ENCODE measurements around the gene MYT1. TPM values are rescaled to one million over a fixed set of nuclear protein-coding genes. Genes with fewer than 3 reads are reported as not detected.

The MYT1 gene
- total RNA-seq, 4 donors from 2014 or later: 0.21 TPM; not detected in 3

DNA sequence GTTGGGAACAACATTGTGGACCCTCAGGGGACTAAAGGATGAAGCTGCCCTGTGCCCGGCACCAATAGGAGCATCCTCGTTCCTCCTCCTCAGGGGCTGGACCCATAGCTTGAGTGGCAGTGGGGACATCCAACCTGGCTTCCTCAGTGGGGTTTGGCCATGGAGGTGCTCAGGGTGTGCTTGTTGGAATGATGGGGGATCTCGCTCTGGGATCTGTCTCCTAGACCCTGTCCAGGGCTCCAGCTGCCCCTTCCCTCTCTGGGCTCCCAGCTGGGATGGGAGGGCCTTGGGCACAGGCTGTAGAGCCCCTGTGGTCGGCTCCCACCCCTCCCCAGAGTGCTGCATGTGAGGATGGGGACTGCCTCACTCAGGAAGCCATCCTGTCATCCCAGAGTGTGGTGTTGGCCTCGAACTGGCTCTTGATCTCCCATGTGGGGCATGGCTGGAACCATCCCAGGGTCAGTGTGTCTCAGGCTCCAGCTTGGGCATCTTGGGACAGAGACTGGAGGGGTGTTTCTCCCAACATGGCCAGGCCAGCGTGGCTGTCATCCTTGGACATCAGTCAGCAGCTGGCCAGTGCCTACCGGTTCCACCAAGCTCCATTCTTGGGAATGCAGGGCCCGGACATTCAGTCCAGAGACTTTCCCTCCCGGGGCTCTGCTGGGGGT is 9.5 kb upstream of the MYT1 start:
- Histone ChIP-seq H3K27ac (no peak overlapping the region), H3K36me3 (no peaks in the 10 kb centered on the region), H3K27me3 (no peaks in the 10 kb centered on the region), H3K9me3 (no peaks in the 10 kb centered on the region), H3K4me3 (no peak overlapping the region), H3K4me1 (no peaks in the 10 kb centered on the region)
- intact Hi-C loops (cut with DNase I; ENCODE audit: low total_unique reads): no loop called here
- TF ChIP-seq POLR2A (IDR thresholded peaks at IDR 0.05): no peak
- TF ChIP-seq, protein P1, sequence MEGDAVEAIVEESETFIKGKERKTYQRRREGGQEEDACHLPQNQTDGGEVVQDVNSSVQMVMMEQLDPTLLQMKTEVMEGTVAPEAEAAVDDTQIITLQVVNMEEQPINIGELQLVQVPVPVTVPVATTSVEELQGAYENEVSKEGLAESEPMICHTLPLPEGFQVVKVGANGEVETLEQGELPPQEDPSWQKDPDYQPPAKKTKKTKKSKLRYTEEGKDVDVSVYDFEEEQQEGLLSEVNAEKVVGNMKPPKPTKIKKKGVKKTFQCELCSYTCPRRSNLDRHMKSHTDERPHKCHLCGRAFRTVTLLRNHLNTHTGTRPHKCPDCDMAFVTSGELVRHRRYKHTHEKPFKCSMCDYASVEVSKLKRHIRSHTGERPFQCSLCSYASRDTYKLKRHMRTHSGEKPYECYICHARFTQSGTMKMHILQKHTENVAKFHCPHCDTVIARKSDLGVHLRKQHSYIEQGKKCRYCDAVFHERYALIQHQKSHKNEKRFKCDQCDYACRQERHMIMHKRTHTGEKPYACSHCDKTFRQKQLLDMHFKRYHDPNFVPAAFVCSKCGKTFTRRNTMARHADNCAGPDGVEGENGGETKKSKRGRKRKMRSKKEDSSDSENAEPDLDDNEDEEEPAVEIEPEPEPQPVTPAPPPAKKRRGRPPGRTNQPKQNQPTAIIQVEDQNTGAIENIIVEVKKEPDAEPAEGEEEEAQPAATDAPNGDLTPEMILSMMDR (IDR thresholded peaks at IDR 0.05): no peak
- no peak for DNase-seq

DNA sequence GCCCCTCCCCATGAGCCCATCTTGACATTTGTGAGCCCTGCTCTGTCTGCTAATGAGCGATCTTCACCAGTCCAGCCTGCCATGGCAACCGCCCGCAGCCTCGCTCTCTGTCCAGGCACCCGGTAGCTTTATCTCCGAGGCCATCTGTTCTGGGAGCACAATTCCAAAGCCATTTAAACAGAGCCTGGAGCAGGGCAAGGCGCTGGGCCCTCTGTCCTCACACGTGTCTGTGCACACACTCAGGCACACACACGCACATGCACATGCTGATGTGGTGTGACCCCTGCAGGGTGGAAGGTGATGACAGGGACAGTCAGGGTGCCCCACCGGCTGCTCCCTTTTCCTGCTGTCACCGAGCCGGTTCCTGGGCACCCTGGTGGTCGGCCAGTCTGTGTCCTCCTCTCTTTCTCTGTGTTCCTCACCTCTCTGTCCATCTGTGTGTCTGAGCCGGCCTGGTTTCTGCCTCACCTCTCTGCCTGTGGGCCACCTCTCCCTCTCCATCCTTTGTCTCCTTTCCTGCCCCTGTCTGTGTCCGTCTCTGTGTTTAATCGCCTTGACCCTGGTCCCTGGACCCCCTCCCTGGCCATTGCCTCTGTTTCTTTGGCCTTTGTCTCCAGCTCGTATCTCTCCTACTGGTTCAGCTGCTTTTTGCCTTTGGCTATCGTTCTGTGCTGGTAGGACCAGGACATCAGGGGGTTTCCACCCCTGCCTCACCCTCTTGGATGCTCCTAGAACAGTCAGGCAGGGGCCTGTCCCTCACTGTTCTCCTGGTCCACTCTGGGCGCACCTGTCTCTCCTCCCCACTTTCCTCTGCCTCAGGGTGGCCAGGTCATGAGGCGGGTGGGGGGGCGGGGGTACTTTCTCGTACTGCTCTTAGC is 8.8 kb upstream of the MYT1 start:
- Histone ChIP-seq H3K27me3 (peaks cover 0 to 6% of the 10 kb centered on the region in 2 donors), H3K4me1 (no peaks in the 10 kb centered on the region), H3K36me3 (no peaks in the 10 kb centered on the region), H3K9me3 (no peaks in the 10 kb centered on the region), H3K4me3 (no peak overlapping the region), H3K27ac (no peak overlapping the region)
- intact Hi-C loops (cut with DNase I; ENCODE audit: low total_unique reads): no loop called here
- no peak for TF ChIP-seq POLR2A (IDR thresholded peaks at IDR 0.05)
- TF ChIP-seq, protein P1 (IDR thresholded peaks at IDR 0.05): no peak
- no peak for DNase-seq

DNA sequence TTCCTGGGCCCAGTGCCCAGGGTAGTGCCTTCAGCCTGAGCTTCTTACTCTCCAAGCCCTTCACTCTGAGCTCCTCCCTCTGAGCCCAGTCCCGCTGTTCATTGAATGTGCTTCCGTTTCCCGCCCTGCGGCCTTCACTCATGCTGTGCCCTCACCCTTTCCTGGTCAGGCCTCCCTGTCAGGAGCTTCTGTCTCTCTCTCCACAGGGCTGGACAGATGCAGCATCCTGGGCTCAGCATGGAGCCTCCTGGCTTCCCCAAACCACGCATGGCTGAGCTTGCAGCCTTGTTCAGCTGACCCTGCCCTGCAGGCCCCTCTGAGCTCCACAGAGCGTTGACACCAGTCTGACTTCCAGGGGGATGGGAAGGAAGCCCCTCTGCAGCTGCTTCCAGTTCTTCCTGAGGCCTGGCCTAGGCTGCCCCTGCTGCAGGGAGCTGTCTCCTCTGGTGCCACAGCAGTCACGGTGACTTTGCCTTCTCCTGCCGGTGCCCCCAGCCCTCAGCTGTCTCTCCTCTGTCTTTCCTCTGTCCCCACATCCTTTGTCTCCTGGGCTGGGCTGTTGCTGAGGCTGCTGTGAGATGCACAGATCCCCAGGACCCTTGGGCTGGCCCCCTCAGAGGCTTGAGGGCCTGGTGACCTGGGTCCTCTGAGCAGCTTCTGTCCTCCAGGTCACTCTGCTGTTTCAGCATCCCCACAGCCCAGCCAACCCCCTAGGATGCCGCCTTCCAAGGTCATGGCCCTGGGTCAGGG is 7.9 kb upstream of the MYT1 start:
- peaks cover 0 to 15% of the 10 kb centered on the region in 2 donors for H3K27me3 ChIP-seq

DNA sequence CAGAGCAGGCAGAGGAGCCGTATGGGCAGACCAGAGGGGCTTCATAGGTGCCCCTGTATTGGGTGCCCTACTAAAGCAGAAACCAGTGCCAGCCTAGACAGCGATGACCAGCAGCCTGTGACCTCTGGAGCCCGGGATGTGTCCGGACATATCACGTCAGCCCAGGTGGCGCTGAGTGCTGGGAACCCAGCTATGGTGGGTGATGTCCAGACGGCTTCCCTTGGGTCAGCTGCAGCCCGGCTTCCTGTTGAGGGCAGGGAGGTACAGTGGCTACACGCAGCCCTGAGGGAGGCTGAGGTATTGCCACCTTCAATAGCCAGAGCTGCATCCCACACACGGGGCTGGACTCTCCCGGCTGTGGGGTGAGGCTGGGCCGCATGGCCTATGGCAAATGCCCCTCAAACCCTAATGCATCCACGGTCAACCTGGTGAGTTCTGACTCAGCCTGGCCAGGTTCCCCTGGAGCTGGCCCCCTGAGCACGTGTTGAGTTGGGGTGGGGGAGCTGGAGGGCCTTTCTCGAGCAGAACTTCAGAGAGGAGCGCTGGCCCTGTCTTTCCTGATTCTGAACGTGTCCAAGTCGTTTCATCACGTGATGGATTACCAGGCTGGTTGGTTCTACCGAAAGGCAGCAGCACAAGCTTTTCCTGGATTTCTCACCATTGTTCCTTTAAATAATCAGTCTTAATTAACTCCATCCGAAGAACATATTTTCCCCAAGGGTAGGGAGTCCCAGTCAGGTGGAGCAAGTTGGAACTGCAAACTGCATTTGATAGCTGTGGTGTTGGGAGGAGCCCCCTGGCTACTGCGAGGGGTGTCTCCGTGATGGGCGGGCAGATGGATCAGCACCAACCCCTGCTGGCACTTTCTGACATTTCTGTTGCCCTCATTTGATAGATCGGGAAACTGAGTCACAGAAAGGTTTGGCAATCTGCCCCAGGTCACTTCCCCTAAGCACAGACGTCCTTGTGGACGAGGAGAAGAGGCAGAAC is 7.1 kb upstream of the MYT1 start:
- intact Hi-C loops (cut with DNase I; ENCODE audit: low total_unique reads): no loop called here
- no peak for DNase-seq
- TF ChIP-seq, protein P1 (IDR thresholded peaks at IDR 0.05): no peak
- no peak for TF ChIP-seq POLR2A (IDR thresholded peaks at IDR 0.05)
- peaks cover 0 to 21% of the 10 kb centered on the region in 2 donors for H3K27me3 ChIP-seq
- H3K4me3 ChIP-seq: no peak overlapping the region
- H3K9me3 ChIP-seq: no peaks in the 10 kb centered on the region
- H3K36me3 ChIP-seq: no peaks in the 10 kb centered on the region
- no peak overlapping the region for H3K27ac ChIP-seq
- no peaks in the 10 kb centered on the region for H3K4me1 ChIP-seq

More for the DNA sequence above, 7.9 kb upstream of the MYT1 start:
- intact Hi-C loops (cut with DNase I; ENCODE audit: low total_unique reads): no loop called here
- no peaks in the 10 kb centered on the region for H3K4me1 ChIP-seq
- no peak for TF ChIP-seq POLR2A (IDR thresholded peaks at IDR 0.05)
- TF ChIP-seq, protein P1 (IDR thresholded peaks at IDR 0.05): no peak
- no peak overlapping the region for H3K4me3 ChIP-seq
- H3K36me3 ChIP-seq: no peaks in the 10 kb centered on the region
- no peak overlapping the region for H3K27ac ChIP-seq
- DNase-seq: no peak
- H3K9me3 ChIP-seq: no peaks in the 10 kb centered on the region

Measured in uterus (tissue), 4 donors.